Hepatocyte (in vitro differentiated cells): ENCODE data around the gene S100A5. TPM values are rescaled to one million over a fixed set of nuclear protein-coding genes. Genes with fewer than 3 reads are reported as not detected.
"Not testable (repeated sequence)": the region's sequence is repeated elsewhere in the genome, so short reads cannot be mapped to it uniquely, and the experiment has no call there.

Experiments used
- DNase-seq: peaks from one replicate; pipeline ENCODE4 v3.0.0-alpha.2; 2016; ENCODE audit warnings: low spot score
- H2AFZ ChIP-seq: fragments of 200-600 bp; sonication (generic); 2 replicates; pipeline ENCODE4 v1.6.0; 2016; ENCODE audit warnings: antibody characterized with exemption, mild to moderate bottlenecking
- H3K27ac ChIP-seq: fragments of 200-600 bp; sonication (generic); 2 replicates; pipeline ENCODE4 v1.5.1; 2016; ENCODE audit warnings: mild to moderate bottlenecking
- H3K27me3 ChIP-seq: fragments of 200-600 bp; sonication (generic); 2 replicates; pipeline ENCODE4 v1.6.1; 2016
- H3K36me3 ChIP-seq: fragments of 200-600 bp; sonication (generic); replicated peaks from 2 replicates; pipeline ENCODE4 v1.5.1; 2016; ENCODE audit warnings: low read depth; ENCODE audit not compliant: insufficient read depth
- H3K4me1 ChIP-seq: fragments of 200-600 bp; sonication (generic); 2 replicates; pipeline ENCODE4 v1.5.1; 2016; ENCODE audit warnings: mild to moderate bottlenecking, moderate library complexity; ENCODE audit not compliant: insufficient read depth
- H3K4me2 ChIP-seq: fragments of 200-600 bp; sonication (generic); 2 replicates; pipeline ENCODE4 v1.6.0; 2016
- H3K4me3 ChIP-seq: fragments of 200-600 bp; sonication (generic); 2 replicates; pipeline ENCODE4 v1.5.1; 2016; ENCODE audit warnings: mild to moderate bottlenecking
- H3K79me2 ChIP-seq: fragments of 200-600 bp; sonication (generic); 2 replicates; pipeline ENCODE4 v1.6.0; 2017; ENCODE audit warnings: mild to moderate bottlenecking
- H3K9me2 ChIP-seq: fragments of 200-600 bp; sonication (generic); replicated peaks from 2 replicates; pipeline ENCODE4 v1.6.0; 2017; ENCODE audit warnings: mild to moderate bottlenecking; ENCODE audit not compliant: insufficient read depth
- H3K9me3 ChIP-seq: fragments of 200-600 bp; sonication (generic); 2 replicates; pipeline ENCODE4 v1.5.1; 2016; ENCODE audit warnings: low read depth, mild to moderate bottlenecking
- H4K20me1 ChIP-seq: fragments of 200-600 bp; sonication (generic); 2 replicates; pipeline ENCODE4 v1.6.0; 2016; ENCODE audit warnings: mild to moderate bottlenecking; ENCODE audit not compliant: insufficient read depth, poor library complexity, severe bottlenecking
- EZH2 ChIP-seq: fragments of 200-600 bp; sonication (generic); IDR thresholded peaks from 2 replicates; pipeline ENCODE4 v1.6.1; 2016; ENCODE audit warnings: antibody characterized with exemption, mild to moderate bottlenecking, borderline replicate concordance
- EZH2phosphoT487 ChIP-seq: fragments of 200-600 bp; sonication (generic); IDR thresholded peaks from one replicate; pipeline ENCODE4 v1.6.1; 2018; ENCODE audit warnings: antibody characterized with exemption, mild to moderate bottlenecking, low read depth, moderate library complexity; ENCODE audit not compliant: unreplicated experiment, severe bottlenecking
- WGBS: methylation state at CpG from one replicate; pipeline ENCODE4 v1.1.6; 2016; ENCODE audit warnings: low lambda C conversion rate; ENCODE audit errors: missing lambda C conversion rate; 5-methylcytosine and 5-hydroxymethylcytosine counted together
- polyA plus RNA-seq: library from polyadenylated mRNA; unstranded; fragments of >200 nt; fragmentation: Nextera tagmentation; extraction: Ambion mirVana; gene quantifications from 2 replicates; pipeline ENCODE4 v1.2.1, GENCODE V29; 2016
- total RNA-seq: library from RNA; depleted of rRNA; stranded (reverse); fragments of >200 nt; gene quantifications from 2 replicates; pipeline ENCODE4 v1.2.3, GENCODE V29; 2014
- TF ChIP-seq, protein P1 (sequence below): fragments of 200-600 bp; sonication (generic); IDR thresholded peaks from 2 replicates; pipeline ENCODE4 v1.5.1; 2016; ENCODE audit warnings: antibody characterized with exemption, mild to moderate bottlenecking; ENCODE audit not compliant: poor library complexity

S100A5 gene
- total and polyA plus RNA-seq, 2 experiments from 2014 or later: 0.54 TPM; not detected in 1

DNA sequence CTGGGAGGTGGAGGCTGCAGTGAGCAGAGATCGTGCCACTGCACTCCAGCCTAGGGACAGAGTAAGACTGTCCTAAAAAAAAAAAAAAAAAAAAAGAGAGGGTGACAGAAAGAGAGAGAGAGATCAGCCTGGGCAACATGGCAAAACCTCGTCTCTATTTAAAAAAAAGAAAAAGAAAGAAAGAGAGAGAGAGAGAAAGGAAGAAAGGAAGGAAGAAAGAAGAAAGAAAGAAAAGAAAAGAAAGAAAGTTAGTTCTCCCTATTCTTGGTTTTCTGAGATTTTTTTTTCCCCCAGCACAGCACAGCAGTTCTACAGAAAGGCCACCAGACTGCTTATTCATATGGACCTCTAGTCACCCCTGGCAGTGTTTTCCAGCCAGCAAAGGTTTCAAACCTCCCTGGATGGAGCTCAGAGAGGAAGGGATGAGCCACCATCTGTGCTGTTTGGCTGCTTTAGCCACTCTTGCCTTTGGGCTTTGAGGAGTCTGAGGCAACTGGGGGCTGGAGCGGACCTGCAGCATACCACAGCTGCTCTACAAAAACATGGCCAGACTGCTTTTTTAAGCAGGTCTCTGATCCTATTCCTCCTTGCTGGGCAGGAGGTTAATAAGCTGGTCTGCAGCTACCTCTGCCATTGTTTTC lies 15.5 kb downstream of the S100A5 start:
- Histone ChIP-seq H3K4me3 (no peak overlapping the region), H3K4me1 (peaks cover 12% of the 10 kb centered on the region), H3K9me3 (no peaks in the 10 kb centered on the region), H2AFZ (no peak overlapping the region), H3K79me2 (no peaks in the 10 kb centered on the region), H3K9me2 (no peaks in the 10 kb centered on the region), H3K36me3 (no peaks in the 10 kb centered on the region), H3K4me2 (no peak overlapping the region), H4K20me1 (no peaks in the 10 kb centered on the region), H3K27me3 (no peaks in the 10 kb centered on the region), H3K27ac (no peak overlapping the region)
- 39% methylated on average over 2 of the region's 3 CpGs for WGBS
- DNase-seq: no peak
- TF ChIP-seq, protein P1, sequence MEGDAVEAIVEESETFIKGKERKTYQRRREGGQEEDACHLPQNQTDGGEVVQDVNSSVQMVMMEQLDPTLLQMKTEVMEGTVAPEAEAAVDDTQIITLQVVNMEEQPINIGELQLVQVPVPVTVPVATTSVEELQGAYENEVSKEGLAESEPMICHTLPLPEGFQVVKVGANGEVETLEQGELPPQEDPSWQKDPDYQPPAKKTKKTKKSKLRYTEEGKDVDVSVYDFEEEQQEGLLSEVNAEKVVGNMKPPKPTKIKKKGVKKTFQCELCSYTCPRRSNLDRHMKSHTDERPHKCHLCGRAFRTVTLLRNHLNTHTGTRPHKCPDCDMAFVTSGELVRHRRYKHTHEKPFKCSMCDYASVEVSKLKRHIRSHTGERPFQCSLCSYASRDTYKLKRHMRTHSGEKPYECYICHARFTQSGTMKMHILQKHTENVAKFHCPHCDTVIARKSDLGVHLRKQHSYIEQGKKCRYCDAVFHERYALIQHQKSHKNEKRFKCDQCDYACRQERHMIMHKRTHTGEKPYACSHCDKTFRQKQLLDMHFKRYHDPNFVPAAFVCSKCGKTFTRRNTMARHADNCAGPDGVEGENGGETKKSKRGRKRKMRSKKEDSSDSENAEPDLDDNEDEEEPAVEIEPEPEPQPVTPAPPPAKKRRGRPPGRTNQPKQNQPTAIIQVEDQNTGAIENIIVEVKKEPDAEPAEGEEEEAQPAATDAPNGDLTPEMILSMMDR: no peak
- TF ChIP-seq EZH2phosphoT487 (no peak), EZH2 (no peak)

GRCh38 chr1:153522353-153523048 lies 18.2 kb downstream of the S100A5 start:
- not testable (repeated sequence) for H3K27me3 ChIP-seq, H3K27ac ChIP-seq, H3K9me3 ChIP-seq, H3K9me2 ChIP-seq, H4K20me1 ChIP-seq, H3K4me2 ChIP-seq, H3K36me3 ChIP-seq, H3K79me2 ChIP-seq, DNase-seq, H2AFZ ChIP-seq, H3K4me3 ChIP-seq
- WGBS: 80% methylated on average over 14 of the region's 14 CpGs
- peaks cover 12% of the 10 kb centered on the region for H3K4me1 ChIP-seq

DNA sequence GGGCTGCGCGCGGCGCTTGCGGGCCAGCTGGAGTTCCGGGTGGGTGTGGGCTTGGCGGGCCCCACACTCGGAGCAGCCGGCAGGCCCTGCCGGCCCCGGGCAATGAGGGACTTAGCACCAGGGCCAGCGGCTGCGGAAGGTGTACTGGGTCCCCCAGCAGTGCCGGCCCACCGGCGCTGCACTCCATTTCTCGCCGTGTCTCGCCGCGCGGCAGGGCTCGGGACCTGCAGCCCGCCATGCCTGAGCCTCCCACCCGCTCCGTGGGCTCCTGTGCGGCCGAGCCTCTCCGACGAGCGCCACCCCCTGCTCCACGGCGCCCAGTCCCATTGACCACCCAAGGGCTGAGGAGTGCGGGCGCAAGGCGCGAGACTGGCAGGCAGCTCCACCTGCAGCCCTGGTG lies 18.9 kb downstream of the S100A5 start:
- not testable (repeated sequence) for H3K36me3 ChIP-seq, DNase-seq, H3K9me2 ChIP-seq, H3K4me2 ChIP-seq, H3K4me3 ChIP-seq, H3K27me3 ChIP-seq, H3K79me2 ChIP-seq, H3K27ac ChIP-seq, H2AFZ ChIP-seq, H4K20me1 ChIP-seq, H3K9me3 ChIP-seq
- 98% methylated on average over 35 of the region's 37 CpGs for WGBS
- H3K4me1 ChIP-seq: peaks cover 12% of the 10 kb centered on the region

- H3K27me3 ChIP-seq: no peaks in the 10 kb centered on the region
- no peaks in the 10 kb centered on the region for H4K20me1 ChIP-seq
- no peaks in the 10 kb centered on the region for H3K79me2 ChIP-seq
- DNase-seq: no peak
- no peak overlapping the region for H2AFZ ChIP-seq
- no peaks in the 10 kb centered on the region for H3K9me3 ChIP-seq
- no peaks in the 10 kb centered on the region for H3K9me2 ChIP-seq
- peak overlapping the region; percentile 79 for H3K27ac ChIP-seq
- peaks cover 12% of the 10 kb centered on the region for H3K4me1 ChIP-seq
- no peak overlapping the region for H3K4me3 ChIP-seq
- no peaks in the 10 kb centered on the region for H3K36me3 ChIP-seq
- WGBS: 33% methylated on average over 4 of the region's 4 CpGs
- no peak for TF ChIP-seq EZH2phosphoT487
- TF ChIP-seq, protein P1: no peak
- no peak for TF ChIP-seq EZH2
- H3K4me2 ChIP-seq: peak overlapping the region; percentile 58
Measured at GRCh38 chr1:153520818-153521476, 19.8 kb downstream of the S100A5 start.

GRCh38 chr1:153520137-153520691 lies 20.5 kb downstream of the S100A5 start:
- not testable (repeated sequence) for H3K27me3 ChIP-seq, H3K36me3 ChIP-seq, H3K9me3 ChIP-seq, H3K9me2 ChIP-seq, H3K4me3 ChIP-seq, H4K20me1 ChIP-seq, H2AFZ ChIP-seq, H3K79me2 ChIP-seq
- Histone ChIP-seq H3K4me1 (peaks cover 18% of the 10 kb centered on the region), H3K4me2 (peak overlapping the region; percentile 58), H3K27ac (peak overlapping the region; percentile 79)
- DNase-seq: peak; percentile 65
- WGBS: 52% methylated on average over 5 of the region's 5 CpGs
